ENCODE data around the gene RAE1. TPM values are rescaled to one million over a fixed set of nuclear protein-coding genes. Genes with fewer than 3 reads are reported as not detected.

RAE1 gene
- total and polyA plus RNA-seq, 2 of the 8 experiments (the other 6 are each of a cell fraction or from before 2014, with no cell fraction given): 35.9 to 44.9 TPM

DNA sequence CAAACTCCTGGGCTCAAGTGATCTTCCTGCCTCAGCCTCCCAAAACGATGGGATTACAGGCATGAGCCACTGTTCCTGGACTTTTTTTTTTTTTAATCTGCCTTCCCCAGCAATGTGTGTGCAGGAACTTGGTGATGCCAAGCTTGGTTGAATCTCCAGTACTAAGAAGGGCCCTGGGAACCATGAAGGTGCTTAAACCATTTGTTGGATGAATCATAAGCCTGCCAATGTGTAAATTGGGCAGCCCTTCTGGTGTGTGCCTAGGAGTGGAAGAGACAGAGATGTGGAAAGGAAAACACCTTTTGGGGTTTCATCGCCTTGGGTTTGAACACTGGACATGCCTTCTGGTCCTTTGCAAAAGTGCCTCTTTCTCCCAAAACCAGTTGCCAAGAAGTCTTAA, 28.6 kb upstream of the RAE1 start:
- Histone ChIP-seq H3K4ac (replicated peaks; ENCODE audit: insufficient read length, low read depth, low read length) (no peak overlapping the region), H3K27ac (ENCODE audit: low read depth, low read length) (no peak overlapping the region), H3K4me2 (ENCODE audit: insufficient read depth in 1 of 2, low read depth in 2 of 2, low read length in 2 of 2) (peak overlapping the region in 1 of 2 experiments; percentile 29; a peak in 1 of 4 replicates)

More for the DNA sequence above, 28.6 kb upstream of the RAE1 start:
- H2BK20ac ChIP-seq (ENCODE audit: low read length): no peak overlapping the region
- H2BK12ac ChIP-seq (ENCODE audit: low read depth, low read length): no peak overlapping the region
- no peak overlapping the region for H2BK15ac ChIP-seq (ENCODE audit: low read length)
- H2AFZ ChIP-seq (ENCODE audit: low read length): no peak overlapping the region
- H3K23ac ChIP-seq (ENCODE audit: insufficient read length): no peak overlapping the region
- no peak overlapping the region for H3K18ac ChIP-seq (ENCODE audit: extremely low read depth, low read length)
- peak overlapping the region; percentile 60 for H2BK120ac ChIP-seq (replicated peaks; ENCODE audit: low read depth, low read length)
- DNase-seq (ENCODE audit: low read depth in 1 of 2, low spot score in 2 of 2): no peak
- no peak overlapping the region for H3K9ac ChIP-seq (replicated peaks in 1 of 4; ENCODE audit: extremely low read depth in 1 of 4, low read depth in 3 of 4, low read length in 3 of 4)
- no peak overlapping the region for H4K8ac ChIP-seq (ENCODE audit: extremely low read depth, insufficient read depth, low read length)
- H3K79me1 ChIP-seq (ENCODE audit: low read depth, low read length): no peaks in the 10 kb centered on the region
- H3K14ac ChIP-seq (ENCODE audit: insufficient read length): no peak overlapping the region
- H3K56ac ChIP-seq (replicated peaks; ENCODE audit: insufficient read length, low read depth, low read length): no peak overlapping the region
- no peaks in the 10 kb centered on the region for H3K79me2 ChIP-seq (ENCODE audit: control insufficient read depth in 1 of 2, insufficient read depth in 2 of 2, low read length in 2 of 2)
- H4K20me1 ChIP-seq (replicated peaks in 1 of 2; ENCODE audit: control insufficient read depth in 1 of 2, insufficient read depth in 2 of 2, low read length in 2 of 2): no peaks in the 10 kb centered on the region
- no peak overlapping the region for H2BK5ac ChIP-seq (ENCODE audit: low read depth, low read length)
- TF ChIP-seq CHD1 (IDR thresholded peaks at IDR 0.05; ENCODE audit: low read depth, low read length) (no peak), CBX5 (IDR thresholded peaks at IDR 0.05; ENCODE audit: low read depth, low read length) (no peak), SP1 (IDR thresholded peaks at IDR 0.05; ENCODE audit: low read depth, low read length) (no peak), BCL11A (IDR thresholded peaks at IDR 0.05; ENCODE audit: low read depth in 2 of 2, low read length in 2 of 2) (no peak), RNF2 (IDR thresholded peaks at IDR 0.05; ENCODE audit: borderline replicate concordance, low read depth, low read length, missing control alignments, poor library complexity, severe bottlenecking) (no peak), ASH2L (IDR thresholded peaks at IDR 0.05; ENCODE audit: low read length) (no peak), EZH2 (IDR thresholded peaks at IDR 0.05; ENCODE audit: low read depth, low read length, severe bottlenecking) (no peak), EGR1 (IDR thresholded peaks at IDR 0.05; ENCODE audit: borderline replicate concordance, low read depth, low read length) (no peak), YY1 (IDR thresholded peaks at IDR 0.05; ENCODE audit: low read depth, low read length) (no peak)
- TF ChIP-seq, protein P1, sequence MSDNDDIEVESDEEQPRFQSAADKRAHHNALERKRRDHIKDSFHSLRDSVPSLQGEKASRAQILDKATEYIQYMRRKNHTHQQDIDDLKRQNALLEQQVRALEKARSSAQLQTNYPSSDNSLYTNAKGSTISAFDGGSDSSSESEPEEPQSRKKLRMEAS (IDR thresholded peaks at IDR 0.05): no peak
- 75% methylated on average over 2 of the region's 2 CpGs; no CpG with 5 or more reads in 1 of the 2 experiments for WGBS, 2 experiments (ENCODE audit: extremely low coverage in 1 of 2, insufficient coverage in 1 of 2, insufficient read length in 1 of 2, insufficient replicate concordance in 2 of 2, low coverage in 1 of 2, low lambda C conversion rate in 2 of 2, missing lambda C conversion rate in 1 of 2)
- H3K36me3 ChIP-seq (ENCODE audit: control insufficient read depth in 2 of 4, insufficient read depth in 4 of 4, low read length in 3 of 4): no peaks in the 10 kb centered on the region
- H3K27me3 ChIP-seq (replicated peaks in 1 of 4; ENCODE audit: control insufficient read depth in 3 of 4, extremely low read depth in 1 of 4, insufficient read depth in 3 of 4, low read length in 3 of 4): peaks cover 0 to 2% (median 0%) of the 10 kb centered on the region in 4 experiments; a peak in 1 of 7 replicates
- ChIA-PET CTCF (ENCODE audit: partially characterized antibody) (interaction anchor here (0.6 to 2.2 kb wide), 12 partner anchors 9 to 232 kb away, joined by 3 to 8 read pairs (median 4); no protein-coding TSS in a partner anchor), POLR2A (ENCODE audit: partially characterized antibody) (interaction anchor here (0.7 to 1.5 kb wide), 3 partner anchors 9 to 152 kb away, joined by 3 read pairs; no protein-coding TSS in a partner anchor)
- FAIRE-seq: no peak
- H3K23me2 ChIP-seq (ENCODE audit: low read depth, low read length): no peaks in the 10 kb centered on the region
- H2AK5ac ChIP-seq (ENCODE audit: low read depth, low read length): no peak overlapping the region
- H4K91ac ChIP-seq (replicated peaks; ENCODE audit: insufficient read length, low read length): peak overlapping the region; percentile 50
- H3K9me3 ChIP-seq (ENCODE audit: insufficient read depth in 2 of 2, low read depth in 1 of 2, low read length in 1 of 2): no peaks in the 10 kb centered on the region
- peaks cover 0 to 11% (median 3%) of the 10 kb centered on the region in 4 experiments; a peak in 3 of 7 replicates for H3K4me1 ChIP-seq (replicated peaks in 1 of 4; ENCODE audit: control insufficient read depth in 3 of 4, insufficient read depth in 4 of 4, low read length in 3 of 4)
- no peak overlapping the region for H3K4me3 ChIP-seq (ENCODE audit: extremely low read depth in 1 of 4, insufficient read depth in 2 of 4, low read depth in 3 of 4, low read length in 4 of 4)
- H4K5ac ChIP-seq (ENCODE audit: insufficient read length, low read depth, low read length): no peak overlapping the region

Measured in H1 (cell line).